ENCODE measurements around the gene LPIN1. TPM values are rescaled to one million over a fixed set of nuclear protein-coding genes. Genes with fewer than 3 reads are reported as not detected.

LPIN1 gene
- total and polyA plus RNA-seq, 2 of the 8 experiments (the other 6 are each of a cell fraction or from before 2014, with no cell fraction given) = 4.3 to 9.8 TPM

DNA sequence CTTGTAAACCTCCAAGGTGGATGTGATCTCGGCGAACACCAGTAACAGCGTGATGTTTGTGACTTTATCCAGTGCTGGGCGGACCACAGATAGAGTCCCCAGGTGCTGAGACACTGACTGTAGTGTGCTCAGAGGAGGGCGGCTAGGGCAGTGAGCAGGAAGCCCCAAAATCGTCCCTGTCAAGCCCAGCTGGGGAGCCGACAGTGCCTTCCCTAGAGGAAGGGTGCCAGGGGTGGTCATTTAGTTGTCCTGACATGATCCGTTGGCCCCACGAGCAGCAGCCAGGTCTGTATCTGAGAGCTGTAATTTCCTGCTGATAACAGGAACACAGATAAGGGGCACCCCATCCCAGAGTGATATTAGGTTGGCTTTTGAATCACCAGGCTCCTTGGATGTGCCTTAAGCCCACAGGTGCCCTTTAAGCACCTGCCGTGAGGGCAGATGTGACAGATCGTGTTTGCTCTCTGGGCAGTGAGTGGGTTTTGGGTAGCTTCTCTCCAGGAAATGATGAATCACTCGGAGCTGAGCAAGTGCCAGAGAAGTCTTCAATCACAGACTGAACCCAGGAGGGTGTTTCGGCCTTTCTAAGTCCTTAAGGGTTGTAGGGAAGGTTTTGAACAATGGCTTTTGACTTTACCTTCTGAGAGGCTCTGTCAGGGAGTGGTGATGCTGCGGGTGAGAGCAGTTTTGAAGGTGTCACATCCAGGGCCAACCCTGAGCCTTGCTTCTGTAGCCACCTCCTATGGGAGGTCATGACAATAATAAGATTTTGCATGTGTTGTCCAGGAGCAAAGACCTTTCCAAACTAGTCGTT lies 7.7 kb downstream of the LPIN1 start (continued):
- TF ChIP-seq, protein P1, sequence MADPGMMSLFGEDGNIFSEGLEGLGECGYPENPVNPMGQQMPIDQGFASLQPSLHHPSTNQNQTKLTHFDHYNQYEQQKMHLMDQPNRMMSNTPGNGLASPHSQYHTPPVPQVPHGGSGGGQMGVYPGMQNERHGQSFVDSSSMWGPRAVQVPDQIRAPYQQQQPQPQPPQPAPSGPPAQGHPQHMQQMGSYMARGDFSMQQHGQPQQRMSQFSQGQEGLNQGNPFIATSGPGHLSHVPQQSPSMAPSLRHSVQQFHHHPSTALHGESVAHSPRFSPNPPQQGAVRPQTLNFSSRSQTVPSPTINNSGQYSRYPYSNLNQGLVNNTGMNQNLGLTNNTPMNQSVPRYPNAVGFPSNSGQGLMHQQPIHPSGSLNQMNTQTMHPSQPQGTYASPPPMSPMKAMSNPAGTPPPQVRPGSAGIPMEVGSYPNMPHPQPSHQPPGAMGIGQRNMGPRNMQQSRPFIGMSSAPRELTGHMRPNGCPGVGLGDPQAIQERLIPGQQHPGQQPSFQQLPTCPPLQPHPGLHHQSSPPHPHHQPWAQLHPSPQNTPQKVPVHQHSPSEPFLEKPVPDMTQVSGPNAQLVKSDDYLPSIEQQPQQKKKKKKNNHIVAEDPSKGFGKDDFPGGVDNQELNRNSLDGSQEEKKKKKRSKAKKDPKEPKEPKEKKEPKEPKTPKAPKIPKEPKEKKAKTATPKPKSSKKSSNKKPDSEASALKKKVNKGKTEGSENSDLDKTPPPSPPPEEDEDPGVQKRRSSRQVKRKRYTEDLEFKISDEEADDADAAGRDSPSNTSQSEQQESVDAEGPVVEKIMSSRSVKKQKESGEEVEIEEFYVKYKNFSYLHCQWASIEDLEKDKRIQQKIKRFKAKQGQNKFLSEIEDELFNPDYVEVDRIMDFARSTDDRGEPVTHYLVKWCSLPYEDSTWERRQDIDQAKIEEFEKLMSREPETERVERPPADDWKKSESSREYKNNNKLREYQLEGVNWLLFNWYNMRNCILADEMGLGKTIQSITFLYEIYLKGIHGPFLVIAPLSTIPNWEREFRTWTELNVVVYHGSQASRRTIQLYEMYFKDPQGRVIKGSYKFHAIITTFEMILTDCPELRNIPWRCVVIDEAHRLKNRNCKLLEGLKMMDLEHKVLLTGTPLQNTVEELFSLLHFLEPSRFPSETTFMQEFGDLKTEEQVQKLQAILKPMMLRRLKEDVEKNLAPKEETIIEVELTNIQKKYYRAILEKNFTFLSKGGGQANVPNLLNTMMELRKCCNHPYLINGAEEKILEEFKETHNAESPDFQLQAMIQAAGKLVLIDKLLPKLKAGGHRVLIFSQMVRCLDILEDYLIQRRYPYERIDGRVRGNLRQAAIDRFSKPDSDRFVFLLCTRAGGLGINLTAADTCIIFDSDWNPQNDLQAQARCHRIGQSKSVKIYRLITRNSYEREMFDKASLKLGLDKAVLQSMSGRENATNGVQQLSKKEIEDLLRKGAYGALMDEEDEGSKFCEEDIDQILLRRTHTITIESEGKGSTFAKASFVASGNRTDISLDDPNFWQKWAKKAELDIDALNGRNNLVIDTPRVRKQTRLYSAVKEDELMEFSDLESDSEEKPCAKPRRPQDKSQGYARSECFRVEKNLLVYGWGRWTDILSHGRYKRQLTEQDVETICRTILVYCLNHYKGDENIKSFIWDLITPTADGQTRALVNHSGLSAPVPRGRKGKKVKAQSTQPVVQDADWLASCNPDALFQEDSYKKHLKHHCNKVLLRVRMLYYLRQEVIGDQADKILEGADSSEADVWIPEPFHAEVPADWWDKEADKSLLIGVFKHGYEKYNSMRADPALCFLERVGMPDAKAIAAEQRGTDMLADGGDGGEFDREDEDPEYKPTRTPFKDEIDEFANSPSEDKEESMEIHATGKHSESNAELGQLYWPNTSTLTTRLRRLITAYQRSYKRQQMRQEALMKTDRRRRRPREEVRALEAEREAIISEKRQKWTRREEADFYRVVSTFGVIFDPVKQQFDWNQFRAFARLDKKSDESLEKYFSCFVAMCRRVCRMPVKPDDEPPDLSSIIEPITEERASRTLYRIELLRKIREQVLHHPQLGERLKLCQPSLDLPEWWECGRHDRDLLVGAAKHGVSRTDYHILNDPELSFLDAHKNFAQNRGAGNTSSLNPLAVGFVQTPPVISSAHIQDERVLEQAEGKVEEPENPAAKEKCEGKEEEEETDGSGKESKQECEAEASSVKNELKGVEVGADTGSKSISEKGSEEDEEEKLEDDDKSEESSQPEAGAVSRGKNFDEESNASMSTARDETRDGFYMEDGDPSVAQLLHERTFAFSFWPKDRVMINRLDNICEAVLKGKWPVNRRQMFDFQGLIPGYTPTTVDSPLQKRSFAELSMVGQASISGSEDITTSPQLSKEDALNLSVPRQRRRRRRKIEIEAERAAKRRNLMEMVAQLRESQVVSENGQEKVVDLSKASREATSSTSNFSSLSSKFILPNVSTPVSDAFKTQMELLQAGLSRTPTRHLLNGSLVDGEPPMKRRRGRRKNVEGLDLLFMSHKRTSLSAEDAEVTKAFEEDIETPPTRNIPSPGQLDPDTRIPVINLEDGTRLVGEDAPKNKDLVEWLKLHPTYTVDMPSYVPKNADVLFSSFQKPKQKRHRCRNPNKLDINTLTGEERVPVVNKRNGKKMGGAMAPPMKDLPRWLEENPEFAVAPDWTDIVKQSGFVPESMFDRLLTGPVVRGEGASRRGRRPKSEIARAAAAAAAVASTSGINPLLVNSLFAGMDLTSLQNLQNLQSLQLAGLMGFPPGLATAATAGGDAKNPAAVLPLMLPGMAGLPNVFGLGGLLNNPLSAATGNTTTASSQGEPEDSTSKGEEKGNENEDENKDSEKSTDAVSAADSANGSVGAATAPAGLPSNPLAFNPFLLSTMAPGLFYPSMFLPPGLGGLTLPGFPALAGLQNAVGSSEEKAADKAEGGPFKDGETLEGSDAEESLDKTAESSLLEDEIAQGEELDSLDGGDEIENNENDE (IDR thresholded peaks at IDR 0.05; ENCODE audit: insufficient replicate concordance, low read length) = no peak
- TF ChIP-seq RNF2 (IDR thresholded peaks at IDR 0.05; ENCODE audit: borderline replicate concordance, low read depth, low read length, missing control alignments, poor library complexity, severe bottlenecking) (no peak), SUZ12 (IDR thresholded peaks at IDR 0.05; ENCODE audit: low read length) (no peak), BRCA1 (IDR thresholded peaks at IDR 0.05; ENCODE audit: low read depth, low read length) (no peak), SRF (IDR thresholded peaks at IDR 0.05; ENCODE audit: low read depth, low read length) (no peak)
- TF ChIP-seq, protein P2, sequence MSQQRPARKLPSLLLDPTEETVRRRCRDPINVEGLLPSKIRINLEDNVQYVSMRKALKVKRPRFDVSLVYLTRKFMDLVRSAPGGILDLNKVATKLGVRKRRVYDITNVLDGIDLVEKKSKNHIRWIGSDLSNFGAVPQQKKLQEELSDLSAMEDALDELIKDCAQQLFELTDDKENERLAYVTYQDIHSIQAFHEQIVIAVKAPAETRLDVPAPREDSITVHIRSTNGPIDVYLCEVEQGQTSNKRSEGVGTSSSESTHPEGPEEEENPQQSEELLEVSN (IDR thresholded peaks at IDR 0.05) = no peak

Measured in H1 (cell line).